ENCODE data around the gene TUBA4B. TPM values are rescaled to one million over a fixed set of nuclear protein-coding genes. Genes with fewer than 3 reads are reported as not detected.

Gene TUBA4B
- polyA plus RNA-seq, 3 donors: not detected

DNA sequence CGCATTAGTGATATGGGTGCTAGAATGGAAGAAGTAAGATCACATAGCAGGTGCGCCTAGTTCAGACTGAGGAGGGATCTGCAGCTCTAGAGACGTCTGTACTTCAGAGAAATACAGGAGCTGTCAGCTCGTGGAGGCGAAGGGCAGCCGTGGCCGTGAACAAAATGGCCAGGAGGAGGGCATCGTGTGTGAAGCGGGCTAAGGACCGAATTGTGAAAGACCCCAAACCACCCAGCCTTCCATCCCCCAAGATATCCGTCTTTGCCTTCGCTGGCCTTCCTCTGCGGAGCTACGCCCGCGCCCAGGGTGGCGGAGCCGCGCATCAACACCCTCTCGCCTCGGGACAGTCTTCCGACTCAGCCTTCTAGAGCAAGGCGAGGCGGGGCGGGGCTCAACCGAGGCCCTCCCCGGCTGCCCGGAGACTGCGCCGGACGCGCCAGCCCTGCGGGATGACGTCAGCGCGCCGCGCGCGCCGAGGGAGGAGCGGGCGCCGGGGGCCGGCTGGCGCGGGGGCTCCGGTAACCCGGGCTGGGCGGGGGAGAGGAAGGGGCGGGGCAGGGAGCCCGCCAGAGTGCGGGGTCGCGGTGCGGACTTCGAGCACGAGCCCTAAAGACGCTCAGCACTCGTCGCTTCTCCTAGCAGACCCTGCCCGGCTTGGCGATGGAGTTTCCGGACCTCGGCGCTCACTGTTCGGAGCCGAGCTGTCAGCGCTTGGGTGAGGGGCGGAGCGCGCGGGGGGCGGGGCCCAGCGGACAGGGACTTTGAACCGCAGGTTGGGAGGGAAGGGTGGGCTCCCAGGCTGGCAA, 46.5 kb upstream of the TUBA4B start, which contains the start of gene ZFAND2B:
ZFAND2B (plus strand) TSS at position 455 of the 806 bp plus-strand sequence; CDS start at position 661, 206 bp downstream.
- peaks cover 2 to 3% (median 2%) of the 10 kb centered on the region in 3 donors for H3K27me3 Mint-ChIP-seq (ENCODE audit: low read depth in 3 of 3)
- Histone ChIP-seq H2AFZ (ENCODE audit: insufficient read depth, low read depth, low read length, poor library complexity, severe bottlenecking) (peak within 1 kb of the TSS; percentile 93), H3K36me3 (replicated peaks in 1 of 2; ENCODE audit: control insufficient read depth in 1 of 2, insufficient read depth in 2 of 2, low read length in 2 of 2) (peaks cover 16 to 31% of the 10 kb centered on the region in 2 donors), H3K27me3 (ENCODE audit: control insufficient read depth in 2 of 2, insufficient read depth in 2 of 2, low read length in 2 of 2) (no peaks in the 10 kb centered on the region), H4K20me1 (ENCODE audit: insufficient read depth, low read length) (peaks cover 10% of the 10 kb centered on the region), H3K4me2 (replicated peaks; ENCODE audit: extremely low read depth, low read length, poor library complexity, severe bottlenecking) (peak within 1 kb of the TSS; percentile 91), H3K9me3 (replicated peaks in 1 of 2; ENCODE audit: control insufficient read depth in 1 of 2, insufficient read depth in 1 of 2, low read length in 2 of 2) (peaks cover 0 to 4% of the 10 kb centered on the region in 2 donors), H3K9ac (ENCODE audit: insufficient read depth, low read length, poor library complexity, severe bottlenecking) (peak within 1 kb of the TSS; percentile 78), H3K27ac (ENCODE audit: low read depth in 1 of 2, low read length in 2 of 2) (peak within 1 kb of the TSS; percentile 79 to 91), H3K4me3 (replicated peaks in 1 of 3; ENCODE audit: low read depth in 2 of 3, low read length in 3 of 3) (peak within 1 kb of the TSS; percentile 78 to 85 (median 83)), H3K79me2 (ENCODE audit: insufficient read depth, low read length) (no peaks in the 10 kb centered on the region), H3K4me1 (ENCODE audit: control insufficient read depth in 1 of 2, insufficient read depth in 2 of 2, low read length in 2 of 2) (peaks cover 19 to 21% of the 10 kb centered on the region in 2 donors)
- peaks cover 2 to 8% (median 4%) of the 10 kb centered on the region in 7 donors for H3K9me3 Mint-ChIP-seq
- peak within 1 kb of the TSS; percentile 87 to 96 (median 92) for H3K27ac Mint-ChIP-seq
- peak within 1 kb of the TSS; percentile 86 to 98 for H3K4me3 Mint-ChIP-seq
- TF ChIP-seq, protein P1, sequence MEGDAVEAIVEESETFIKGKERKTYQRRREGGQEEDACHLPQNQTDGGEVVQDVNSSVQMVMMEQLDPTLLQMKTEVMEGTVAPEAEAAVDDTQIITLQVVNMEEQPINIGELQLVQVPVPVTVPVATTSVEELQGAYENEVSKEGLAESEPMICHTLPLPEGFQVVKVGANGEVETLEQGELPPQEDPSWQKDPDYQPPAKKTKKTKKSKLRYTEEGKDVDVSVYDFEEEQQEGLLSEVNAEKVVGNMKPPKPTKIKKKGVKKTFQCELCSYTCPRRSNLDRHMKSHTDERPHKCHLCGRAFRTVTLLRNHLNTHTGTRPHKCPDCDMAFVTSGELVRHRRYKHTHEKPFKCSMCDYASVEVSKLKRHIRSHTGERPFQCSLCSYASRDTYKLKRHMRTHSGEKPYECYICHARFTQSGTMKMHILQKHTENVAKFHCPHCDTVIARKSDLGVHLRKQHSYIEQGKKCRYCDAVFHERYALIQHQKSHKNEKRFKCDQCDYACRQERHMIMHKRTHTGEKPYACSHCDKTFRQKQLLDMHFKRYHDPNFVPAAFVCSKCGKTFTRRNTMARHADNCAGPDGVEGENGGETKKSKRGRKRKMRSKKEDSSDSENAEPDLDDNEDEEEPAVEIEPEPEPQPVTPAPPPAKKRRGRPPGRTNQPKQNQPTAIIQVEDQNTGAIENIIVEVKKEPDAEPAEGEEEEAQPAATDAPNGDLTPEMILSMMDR (IDR thresholded peaks at IDR 0.05): no peak
- peaks cover 26 to 33% of the 10 kb centered on the region in 2 donors for H3K36me3 Mint-ChIP-seq
- peaks cover 39% of the 10 kb centered on the region for H3K4me1 Mint-ChIP-seq
- under 1% methylated on average over 62 of the region's 76 CpGs for WGBS (ENCODE audit: insufficient coverage)
- DNase-seq: peak; percentile 87 to 91 (median 88)
- intact Hi-C loops (cut with micrococcal nuclease): loop anchor here in 1 of 2 donors (2.0 kb wide), 1 partner anchor 28 kb away; the partner anchor contains the start of gene RETREG2

DNA sequence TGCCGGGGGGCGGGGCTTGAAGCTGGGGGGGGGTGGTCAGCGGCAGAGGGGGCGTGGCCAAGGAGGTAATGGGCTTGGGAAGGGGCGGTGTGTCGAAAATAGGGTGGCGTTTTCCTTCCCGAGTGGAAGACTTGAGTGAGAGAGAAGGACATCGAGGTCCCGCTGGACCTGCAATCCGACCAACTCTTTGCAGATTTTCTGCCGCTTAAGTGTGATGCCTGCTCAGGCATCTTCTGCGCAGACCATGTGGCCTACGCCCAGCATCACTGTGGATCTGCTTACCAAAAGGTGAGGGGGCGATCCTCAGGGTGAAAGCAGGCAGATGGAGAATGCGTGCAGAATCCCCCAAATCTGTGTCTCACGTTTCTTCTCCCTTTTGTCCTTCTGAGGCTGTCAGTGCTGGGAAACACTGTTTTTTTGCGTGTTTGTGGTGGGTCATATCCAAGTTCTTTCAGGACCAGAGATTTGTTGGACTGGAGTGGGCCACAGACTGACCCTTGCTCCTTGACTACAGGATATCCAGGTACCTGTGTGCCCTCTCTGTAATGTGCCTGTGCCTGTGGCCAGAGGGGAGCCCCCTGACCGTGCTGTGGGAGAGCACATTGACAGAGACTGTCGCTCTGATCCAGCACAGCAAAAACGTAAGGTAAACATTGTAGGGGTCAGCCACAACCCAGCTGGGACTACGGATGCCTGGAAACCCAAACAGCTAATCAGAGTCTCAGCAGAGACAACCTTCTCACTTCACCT, 45.7 kb upstream of the TUBA4B start:
- Histone ChIP-seq H3K4me1 (ENCODE audit: control insufficient read depth in 1 of 2, insufficient read depth in 2 of 2, low read length in 2 of 2) (peaks cover 19 to 21% of the 10 kb centered on the region in 2 donors), H3K27me3 (ENCODE audit: control insufficient read depth in 2 of 2, insufficient read depth in 2 of 2, low read length in 2 of 2) (no peaks in the 10 kb centered on the region), H3K9ac (ENCODE audit: insufficient read depth, low read length, poor library complexity, severe bottlenecking) (peak overlapping the region; percentile 78), H3K79me2 (ENCODE audit: insufficient read depth, low read length) (no peaks in the 10 kb centered on the region), H3K4me2 (replicated peaks; ENCODE audit: extremely low read depth, low read length, poor library complexity, severe bottlenecking) (peak overlapping the region; percentile 91), H3K9me3 (replicated peaks in 1 of 2; ENCODE audit: control insufficient read depth in 1 of 2, insufficient read depth in 1 of 2, low read length in 2 of 2) (peaks cover 0 to 4% of the 10 kb centered on the region in 2 donors), H3K4me3 (replicated peaks in 1 of 3; ENCODE audit: low read depth in 2 of 3, low read length in 3 of 3) (peak overlapping the region; percentile 78 to 85 (median 83)), H3K27ac (ENCODE audit: low read depth in 1 of 2, low read length in 2 of 2) (peak overlapping the region; percentile 72 to 91), H4K20me1 (ENCODE audit: insufficient read depth, low read length) (peaks cover 10% of the 10 kb centered on the region), H2AFZ (ENCODE audit: insufficient read depth, low read depth, low read length, poor library complexity, severe bottlenecking) (peak overlapping the region; percentile 93), H3K36me3 (replicated peaks in 1 of 2; ENCODE audit: control insufficient read depth in 1 of 2, insufficient read depth in 2 of 2, low read length in 2 of 2) (peaks cover 16 to 31% of the 10 kb centered on the region in 2 donors)
- 26% methylated on average over 22 of the region's 22 CpGs for WGBS (ENCODE audit: insufficient coverage)
- H3K36me3 Mint-ChIP-seq: peaks cover 26 to 35% of the 10 kb centered on the region in 2 donors
- H3K27me3 Mint-ChIP-seq (ENCODE audit: low read depth in 3 of 3): peaks cover under 1 to 2% (median 2%) of the 10 kb centered on the region in 3 donors
- H3K4me3 Mint-ChIP-seq: peak overlapping the region; percentile 79 to 86
- H3K27ac Mint-ChIP-seq: peak overlapping the region in 6 of 7 donors; percentile 81 to 89 (median 86)
- DNase-seq: no peak
- H3K4me1 Mint-ChIP-seq: peaks cover 39% of the 10 kb centered on the region
- intact Hi-C loops (cut with micrococcal nuclease): loop anchor here in 1 of 2 donors (2.0 kb wide), 1 partner anchor 29 kb away; the partner anchor contains the start of gene RETREG2
- H3K9me3 Mint-ChIP-seq: peaks cover 2 to 8% (median 4%) of the 10 kb centered on the region in 7 donors
- TF ChIP-seq, protein P1 (IDR thresholded peaks at IDR 0.05): no peak
